Frontal cortex (tissue), 4 donors: Measurements from ENCODE around the gene FAM193B. TPM values are rescaled to one million over a fixed set of nuclear protein-coding genes. Genes with fewer than 3 reads are reported as not detected.
A peak's percentile ranks its signal among the peaks of the same experiment; 100 is the strongest.
"Not testable (repeated sequence)": the region's sequence is repeated elsewhere in the genome, so short reads cannot be mapped to it uniquely, and the experiment has no call there.

Experiments
- DNase-seq, 2 donors: peaks; one replicate each; pipeline ENCODE4 v3.0.0; 2012; ENCODE audit warnings: low spot score in 2 of 2
- FAIRE-seq: peaks from 2 replicates; lab custom pipeline; 2012; peaks lifted over from hg19 to GRCh38; lab: Jason Lieb, UNC
- total RNA-seq: library from RNA; depleted of rRNA; stranded (reverse); fragments of >200 nt; gene quantifications from one replicate; pipeline ENCODE4 v1.2.3, GENCODE V29; 2014
- donor health status: control.
- donor health status: control.
- donor health status: control.

FAM193B gene
- total RNA-seq, 1 donor from 2014 or later: 26.1 TPM

GRCh38 chr5:177540438-177540837 is 13.9 kb downstream of the FAM193B start:
- FAIRE-seq (no peak), DNase-seq (no peak)

DNA sequence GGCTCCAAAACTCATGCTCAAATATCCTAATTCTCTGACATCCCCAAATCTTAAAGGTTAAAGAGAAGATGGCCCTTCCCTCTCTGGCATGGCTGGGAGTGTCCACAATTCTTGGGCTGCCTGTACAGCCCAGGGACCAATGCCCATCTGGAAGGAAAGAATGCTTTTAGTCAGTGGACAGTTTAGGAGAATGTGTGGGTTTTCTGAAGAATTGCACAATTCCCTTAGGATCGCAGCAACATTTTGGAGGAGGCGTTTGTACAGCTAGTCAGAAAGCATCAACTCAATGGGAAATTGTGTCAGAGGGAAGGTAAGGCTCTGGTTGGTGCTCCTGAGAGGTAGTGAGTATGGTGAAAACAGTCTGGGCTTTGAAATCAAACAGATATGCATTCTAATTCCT is 15.0 kb downstream of the FAM193B start:
- DNase-seq (no peak), FAIRE-seq (no peak)

GRCh38 chr5:177538876-177539275 is 15.5 kb downstream of the FAM193B start:
- no peak for FAIRE-seq
- DNase-seq: no peak

GRCh38 chr5:177537389-177538361 is 16.7 kb downstream of the FAM193B start:
- no peak for FAIRE-seq
- peak in 1 of 2 donors; percentile 30 for DNase-seq

GRCh38 chr5:177536386-177536785 is 18.0 kb downstream of the FAM193B start:
- DNase-seq (no peak), FAIRE-seq (no peak)

DNA sequence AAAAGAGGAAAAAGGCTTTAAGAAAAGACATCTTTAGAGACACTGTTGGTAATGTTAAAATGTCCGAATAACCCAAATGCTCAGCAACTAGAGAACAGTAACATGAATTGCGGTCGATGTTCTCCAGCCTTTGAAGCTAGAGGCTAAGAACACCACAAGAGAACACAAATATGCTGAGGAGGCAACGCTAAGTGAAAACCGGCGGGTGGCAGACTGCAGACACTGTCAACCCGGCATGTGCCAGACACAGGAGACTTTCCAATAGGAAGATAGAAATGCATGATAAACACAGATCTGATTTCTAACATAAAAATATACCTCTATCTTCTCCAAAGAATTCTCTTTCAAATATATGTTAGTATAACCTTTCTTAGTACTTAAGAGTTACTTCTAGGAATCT is 19.2 kb downstream of the FAM193B start:
- no peak for FAIRE-seq
- DNase-seq: no peak

- DNase-seq, FAIRE-seq: not testable (repeated sequence)
Observed at GRCh38 chr5:177534433-177534832, 19.9 kb downstream of the FAM193B start.

DNA sequence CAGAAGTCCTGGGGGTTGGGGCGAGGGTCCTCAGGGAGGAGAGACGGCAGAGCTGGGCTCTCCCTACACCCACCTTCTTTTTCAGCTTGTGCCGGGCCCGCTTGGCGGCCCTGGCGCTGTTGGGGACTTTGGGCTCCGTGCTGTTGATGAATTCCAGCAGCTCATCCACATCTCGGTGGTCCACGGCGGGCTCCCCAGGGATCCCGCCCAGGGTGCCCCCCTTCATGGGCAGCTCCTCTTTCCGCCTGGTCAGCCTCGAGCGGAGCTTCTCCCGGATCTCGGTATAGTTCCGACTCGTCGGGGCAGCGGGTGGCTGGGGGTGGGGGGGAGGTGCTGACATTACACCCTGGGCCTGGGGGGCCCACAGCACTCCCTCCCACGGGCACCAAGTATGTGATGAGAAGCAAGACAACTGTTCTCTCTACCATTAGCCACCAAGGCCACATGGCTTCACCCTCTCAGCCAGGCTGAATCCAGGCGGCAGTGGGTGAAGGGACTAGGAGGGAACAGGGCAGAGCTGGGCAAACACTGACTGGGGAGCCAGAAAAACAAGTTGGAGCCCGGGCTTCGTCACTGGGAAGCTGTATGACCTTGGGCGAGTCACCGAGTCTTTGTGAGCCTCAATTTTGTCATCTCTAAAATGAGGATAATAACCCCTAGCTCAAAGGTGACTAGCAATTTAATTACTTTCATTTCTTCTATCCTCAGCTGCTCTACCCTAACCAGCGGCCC is 23.0 kb downstream of the FAM193B start:
- FAIRE-seq (no peak), DNase-seq (no peak)

DNA sequence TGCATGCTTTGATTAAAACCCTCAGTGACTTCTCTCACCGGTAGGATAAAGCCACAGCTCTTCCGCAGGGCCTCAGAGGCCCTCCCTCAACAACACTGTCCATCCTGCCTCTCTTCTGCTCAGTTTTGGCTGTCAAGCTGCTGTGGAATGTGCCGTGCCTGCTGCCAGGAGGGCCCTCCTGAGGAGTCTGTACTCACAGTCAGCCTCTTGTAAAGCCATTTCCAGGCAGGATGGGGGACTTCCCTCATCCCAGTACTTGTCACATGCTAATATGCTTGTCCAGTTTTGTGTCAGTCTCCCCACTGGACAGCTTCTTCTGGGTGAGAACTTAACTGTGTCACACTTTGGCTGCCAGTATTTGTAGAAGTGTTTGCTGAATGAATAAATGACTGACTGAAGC is 23.7 kb downstream of the FAM193B start:
- FAIRE-seq: no peak
- no peak for DNase-seq

DNA sequence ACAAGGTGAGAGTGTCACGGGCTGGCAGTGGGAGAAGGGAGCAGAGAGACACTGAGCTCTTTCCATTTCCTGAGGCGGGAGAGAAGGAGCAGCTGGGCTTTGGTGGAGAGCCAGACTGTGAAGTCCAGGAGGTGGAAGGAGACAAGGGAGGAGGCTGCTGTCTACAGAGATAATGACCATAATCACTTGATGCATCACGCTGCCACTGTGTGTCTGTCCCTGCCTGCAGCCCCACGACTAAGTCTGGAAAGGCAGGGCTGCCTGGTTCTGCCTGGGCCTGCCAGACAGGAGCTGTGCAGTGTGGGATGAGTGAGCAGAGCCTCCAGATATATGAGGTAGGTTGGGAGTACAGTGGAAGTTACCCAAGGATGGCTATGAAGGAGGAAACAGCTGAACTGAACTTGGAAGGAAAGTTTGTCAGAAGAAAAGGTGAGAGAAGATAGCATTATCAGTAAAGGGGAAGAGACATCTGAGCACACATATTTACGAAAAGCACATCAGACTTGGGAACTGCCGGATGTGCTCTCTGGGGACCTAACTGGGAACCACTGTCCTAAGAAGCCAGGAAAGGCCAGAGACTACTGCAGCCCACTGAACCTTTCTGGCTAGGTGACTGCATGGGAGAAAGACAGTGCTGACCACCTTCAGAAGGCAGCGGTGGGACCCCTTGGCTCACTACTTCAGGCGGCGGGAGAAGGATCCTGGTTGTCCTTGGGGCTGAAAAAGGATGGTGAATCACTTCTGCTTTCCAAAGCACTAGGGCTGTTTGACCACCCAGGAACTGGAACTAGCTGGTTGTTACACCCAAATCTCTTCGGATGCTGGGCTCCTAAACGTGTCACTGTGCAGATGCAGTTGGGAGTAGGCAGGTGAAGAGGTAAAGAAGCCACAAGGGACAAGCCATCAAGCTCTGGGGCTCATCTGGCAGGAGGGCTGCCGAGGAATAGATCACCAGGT is 24.8 kb downstream of the FAM193B start:
- no peak for FAIRE-seq
- DNase-seq: no peak

GRCh38 chr5:177528631-177529030 is 25.7 kb downstream of the FAM193B start:
- FAIRE-seq (no peak), DNase-seq (no peak)

DNA sequence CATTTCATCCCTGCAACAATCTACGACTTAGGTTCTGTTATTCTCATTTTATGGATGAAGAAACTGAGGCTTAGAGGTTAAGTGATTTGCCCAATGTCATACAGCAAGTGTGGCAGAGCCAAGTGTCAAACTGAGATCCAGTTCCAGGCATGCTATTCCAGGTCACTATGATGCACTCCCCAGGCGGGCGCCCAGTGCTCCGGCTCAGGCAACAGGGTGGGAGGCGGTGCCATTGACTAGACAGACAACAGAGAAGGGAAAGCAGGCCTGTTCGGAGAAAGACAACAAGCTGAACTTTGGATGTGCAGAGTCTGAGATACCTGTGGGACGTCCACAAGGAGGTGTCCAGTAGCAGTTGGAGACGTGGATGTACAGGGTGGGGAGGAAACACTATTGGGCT is 26.8 kb downstream of the FAM193B start:
- DNase-seq (no peak), FAIRE-seq (no peak)

DNA sequence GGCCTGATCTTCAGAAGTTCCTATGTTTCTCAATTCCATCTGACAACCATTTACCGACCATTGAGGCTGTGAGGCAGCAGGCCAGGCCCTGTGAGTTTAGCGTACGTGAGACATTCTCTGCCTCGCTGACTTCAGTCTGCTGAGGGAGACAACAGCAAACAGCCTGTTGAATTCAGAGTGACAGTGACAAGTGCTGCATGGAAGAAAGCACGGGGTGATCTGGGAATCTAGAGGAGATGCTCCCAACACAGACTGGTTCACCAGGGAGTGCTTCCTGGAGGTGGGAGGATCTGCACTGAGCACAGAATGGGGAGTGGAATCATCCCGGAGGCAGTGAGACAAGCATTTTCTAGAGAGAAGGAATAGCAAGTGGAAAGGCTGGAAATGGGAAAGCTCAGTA is 27.6 kb downstream of the FAM193B start:
- no peak for DNase-seq
- no peak for FAIRE-seq

DNA sequence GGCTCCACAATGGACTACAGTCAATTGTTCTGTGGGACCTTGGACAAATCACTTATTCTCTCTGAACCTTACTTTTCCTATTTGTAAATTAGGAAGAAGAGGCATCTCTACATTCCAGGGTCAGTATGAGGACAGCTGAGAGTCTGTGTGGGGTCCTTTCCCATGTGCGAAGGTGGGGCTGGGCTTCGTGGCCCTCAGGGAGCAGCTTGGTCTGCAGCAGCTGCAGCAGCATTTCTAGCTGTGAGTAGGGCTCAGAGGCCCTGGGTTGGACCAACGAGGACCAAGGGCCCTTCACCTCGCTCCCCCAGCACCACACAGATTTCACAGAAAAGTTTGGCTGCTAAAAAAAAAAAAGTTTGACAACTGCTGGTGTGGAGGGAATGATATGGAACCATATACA is 28.2 kb downstream of the FAM193B start:
- FAIRE-seq: no peak

DNA sequence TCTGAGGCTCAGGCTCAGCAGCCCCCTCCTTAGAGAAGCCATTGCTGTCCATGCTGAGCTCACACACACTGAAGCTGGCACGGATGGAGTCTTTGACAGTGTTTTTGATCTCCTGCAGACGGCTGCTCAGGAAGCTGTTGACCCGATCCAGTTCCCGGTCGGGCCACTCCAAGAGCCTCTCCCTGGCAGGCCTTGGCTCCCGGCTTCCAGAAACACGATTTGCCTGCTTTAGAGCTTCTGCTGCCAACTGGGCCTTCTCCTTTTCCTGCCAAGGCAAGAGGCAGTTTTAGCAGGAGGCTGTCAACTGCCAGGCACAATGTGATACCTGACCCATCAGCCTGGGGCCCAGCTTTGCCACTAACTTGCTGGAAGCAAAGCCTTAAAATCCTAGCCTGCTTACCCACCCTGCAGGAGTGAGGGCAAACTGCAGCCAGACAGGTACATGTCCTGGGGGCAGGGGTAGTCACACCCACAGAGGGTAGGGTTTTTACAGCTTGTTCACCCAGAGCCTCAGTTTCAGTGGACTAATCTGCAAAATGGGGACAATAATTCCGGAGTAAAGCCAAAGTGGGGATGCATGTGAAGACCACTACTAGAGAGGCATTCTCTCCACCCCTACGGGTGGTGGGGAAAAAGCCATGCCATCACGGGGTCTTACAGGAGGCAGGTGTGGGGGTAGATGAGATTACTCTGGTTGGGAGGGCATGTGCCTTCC is 29.3 kb downstream of the FAM193B start:
- FAIRE-seq (no peak), DNase-seq (no peak)

More for the DNA sequence above, 28.2 kb downstream of the FAM193B start:
- DNase-seq: no peak

GRCh38 chr5:177524539-177524900 is 29.8 kb downstream of the FAM193B start:
- FAIRE-seq: no peak
- DNase-seq: no peak

GRCh38 chr5:177523711-177524538 is 30.4 kb downstream of the FAM193B start:
- FAIRE-seq (no peak), DNase-seq (no peak)

DNA sequence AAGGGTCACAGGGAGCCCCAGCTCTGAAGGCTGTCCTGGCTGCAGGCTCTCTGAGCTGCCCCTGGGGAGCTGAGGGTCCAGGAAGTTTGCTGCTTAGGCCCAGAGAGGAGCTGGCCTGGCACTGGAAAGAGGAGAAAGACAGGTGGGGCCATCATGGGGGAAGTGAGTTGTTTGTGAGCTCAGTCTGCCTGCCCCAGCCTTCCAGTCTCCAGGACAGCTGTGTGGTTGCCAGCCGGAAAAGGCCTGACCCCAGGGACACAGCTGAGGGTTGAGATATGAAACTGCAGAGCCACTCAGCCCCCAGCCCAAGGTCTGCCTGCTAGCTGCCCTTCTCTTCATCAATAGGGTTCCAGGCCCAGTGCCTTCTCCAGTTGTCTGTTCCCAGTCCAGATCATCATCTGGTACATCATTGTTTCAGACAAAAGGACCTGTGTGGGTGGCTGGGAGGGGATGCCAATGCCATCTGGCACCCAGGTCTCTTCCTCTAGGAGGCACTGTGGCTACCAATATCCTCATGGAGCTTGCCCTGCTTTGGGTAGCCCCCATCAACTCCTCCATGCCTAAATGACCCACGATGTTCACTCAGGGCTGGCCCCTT is 33.3 kb downstream of the FAM193B start:
- DNase-seq (no peak), FAIRE-seq (no peak)
